Chondrocyte (in vitro differentiated cells): ENCODE measurements around the gene CFB. TPM values are rescaled to one million over a fixed set of nuclear protein-coding genes. Genes with fewer than 3 reads are reported as not detected.

ENCODE experiments used
- DNase-seq: peaks from one replicate; pipeline ENCODE4 v3.0.0; 2021; ENCODE audit warnings: mixed read lengths, low spot score
- H3K27ac Mint-ChIP-seq: one replicate; pipeline ENCODE4 v1.8.0; 2021; ENCODE audit warnings: mild to moderate bottlenecking, moderate library complexity, mixed read lengths; ENCODE audit not compliant: unreplicated experiment
- H3K27me3 Mint-ChIP-seq: 2 replicates; pipeline ENCODE4 v1.8.0; 2021; ENCODE audit warnings: low read depth, mixed read lengths
- H3K36me3 Mint-ChIP-seq: 2 replicates; pipeline ENCODE4 v1.8.0; 2021; ENCODE audit warnings: low read depth, mixed read lengths
- H3K4me1 Mint-ChIP-seq: 2 replicates; pipeline ENCODE4 v1.8.0; 2021; ENCODE audit warnings: low read depth, mild to moderate bottlenecking, mixed read lengths
- H3K4me3 Mint-ChIP-seq: one replicate; pipeline ENCODE4 v1.8.0; 2021; ENCODE audit warnings: mild to moderate bottlenecking, moderate library complexity, mixed read lengths; ENCODE audit not compliant: unreplicated experiment
- H3K9me3 Mint-ChIP-seq: 2 replicates; pipeline ENCODE4 v1.8.0; 2021; ENCODE audit warnings: low read depth, mixed read lengths
- total RNA-seq: library from RNA; stranded (reverse); gene quantifications from 3 replicates; pipeline ENCODE4 v1.2.1, GENCODE V29; 2021
- TF ChIP-seq, protein P1 (sequence below): fragments of 200-600 bp; sonication (generic); IDR thresholded peaks from 2 replicates; pipeline ENCODE4 v1.5.0; 2021; ENCODE audit warnings: antibody characterized with exemption, mild to moderate bottlenecking, moderate library complexity

Gene CFB
- total RNA-seq, 1 donor from 2014 or later: 3.2 TPM

- Mint-ChIP-seq H3K27ac (peak overlapping the region; percentile 100), H3K27me3 (no peaks in the 10 kb centered on the region), H3K36me3 (peaks cover 18% of the 10 kb centered on the region), H3K9me3 (no peaks in the 10 kb centered on the region), H3K4me1 (peaks cover 36% of the 10 kb centered on the region), H3K4me3 (peak overlapping the region; percentile 96)
- TF ChIP-seq, protein P1, sequence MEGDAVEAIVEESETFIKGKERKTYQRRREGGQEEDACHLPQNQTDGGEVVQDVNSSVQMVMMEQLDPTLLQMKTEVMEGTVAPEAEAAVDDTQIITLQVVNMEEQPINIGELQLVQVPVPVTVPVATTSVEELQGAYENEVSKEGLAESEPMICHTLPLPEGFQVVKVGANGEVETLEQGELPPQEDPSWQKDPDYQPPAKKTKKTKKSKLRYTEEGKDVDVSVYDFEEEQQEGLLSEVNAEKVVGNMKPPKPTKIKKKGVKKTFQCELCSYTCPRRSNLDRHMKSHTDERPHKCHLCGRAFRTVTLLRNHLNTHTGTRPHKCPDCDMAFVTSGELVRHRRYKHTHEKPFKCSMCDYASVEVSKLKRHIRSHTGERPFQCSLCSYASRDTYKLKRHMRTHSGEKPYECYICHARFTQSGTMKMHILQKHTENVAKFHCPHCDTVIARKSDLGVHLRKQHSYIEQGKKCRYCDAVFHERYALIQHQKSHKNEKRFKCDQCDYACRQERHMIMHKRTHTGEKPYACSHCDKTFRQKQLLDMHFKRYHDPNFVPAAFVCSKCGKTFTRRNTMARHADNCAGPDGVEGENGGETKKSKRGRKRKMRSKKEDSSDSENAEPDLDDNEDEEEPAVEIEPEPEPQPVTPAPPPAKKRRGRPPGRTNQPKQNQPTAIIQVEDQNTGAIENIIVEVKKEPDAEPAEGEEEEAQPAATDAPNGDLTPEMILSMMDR: no peak
- peak; percentile 44 for DNase-seq
Measured at GRCh38 chr6:31969712-31970603, 24.1 kb downstream of the CFB start.

- no peaks in the 10 kb centered on the region for H3K27me3 Mint-ChIP-seq
- peak overlapping the region; percentile 96 for H3K4me3 Mint-ChIP-seq
- H3K4me1 Mint-ChIP-seq: peaks cover 36% of the 10 kb centered on the region
- H3K36me3 Mint-ChIP-seq: peaks cover 18% of the 10 kb centered on the region
- TF ChIP-seq, protein P1: no peak
- DNase-seq: peak; percentile 86
- H3K9me3 Mint-ChIP-seq: no peaks in the 10 kb centered on the region
- H3K27ac Mint-ChIP-seq: peak overlapping the region; percentile 100
Measured at GRCh38 chr6:31970604-31971271, 24.8 kb downstream of the CFB start.

- Mint-ChIP-seq H3K27me3 (no peaks in the 10 kb centered on the region), H3K36me3 (peaks cover 16% of the 10 kb centered on the region), H3K27ac (peak overlapping the region; percentile 100), H3K4me1 (peaks cover 36% of the 10 kb centered on the region), H3K9me3 (no peaks in the 10 kb centered on the region), H3K4me3 (peak overlapping the region; percentile 96)
- TF ChIP-seq, protein P1: no peak
- peak; percentile 93 for DNase-seq
Measured at GRCh38 chr6:31971279-31971992, 25.5 kb downstream of the CFB start.

- peak within 1 kb of the TSS; percentile 100 for H3K27ac Mint-ChIP-seq
- no peaks in the 10 kb centered on the region for H3K27me3 Mint-ChIP-seq
- DNase-seq: peak; percentile 99
- no peaks in the 10 kb centered on the region for H3K9me3 Mint-ChIP-seq
- TF ChIP-seq, protein P1: no peak
- peak within 1 kb of the TSS; percentile 96 for H3K4me3 Mint-ChIP-seq
- H3K36me3 Mint-ChIP-seq: peaks cover 16% of the 10 kb centered on the region
- H3K4me1 Mint-ChIP-seq: peaks cover 36% of the 10 kb centered on the region
Measured at GRCh38 chr6:31971993-31972708, 26.3 kb downstream of the CFB start, which contains the start of gene DXO. DXO (minus strand) TSS chr6:31972138; CDS start chr6:31971675, 463 bp downstream.
